ENCODE data around the gene TTLL7.

DNA sequence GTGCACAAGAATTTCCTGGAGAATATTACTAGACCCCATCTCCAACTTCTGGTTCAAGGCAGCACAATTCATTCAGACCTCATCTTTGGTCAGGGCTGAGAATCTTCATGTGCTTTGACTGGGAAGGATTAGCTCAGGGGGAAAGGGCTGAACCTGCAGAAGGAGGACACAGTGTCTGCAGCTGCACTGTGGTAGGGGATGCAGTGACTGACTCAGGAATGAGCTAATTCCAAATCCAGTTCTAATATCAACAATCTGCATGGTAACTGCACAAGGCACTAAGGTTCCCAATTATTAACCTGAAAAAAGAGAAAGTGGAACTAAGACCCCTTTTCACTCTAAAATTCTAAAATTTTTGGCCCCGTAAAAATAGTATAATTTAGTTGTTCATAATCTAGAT is 31.6 kb downstream of the TTLL7 start:
- TF ChIP-seq, protein P1, sequence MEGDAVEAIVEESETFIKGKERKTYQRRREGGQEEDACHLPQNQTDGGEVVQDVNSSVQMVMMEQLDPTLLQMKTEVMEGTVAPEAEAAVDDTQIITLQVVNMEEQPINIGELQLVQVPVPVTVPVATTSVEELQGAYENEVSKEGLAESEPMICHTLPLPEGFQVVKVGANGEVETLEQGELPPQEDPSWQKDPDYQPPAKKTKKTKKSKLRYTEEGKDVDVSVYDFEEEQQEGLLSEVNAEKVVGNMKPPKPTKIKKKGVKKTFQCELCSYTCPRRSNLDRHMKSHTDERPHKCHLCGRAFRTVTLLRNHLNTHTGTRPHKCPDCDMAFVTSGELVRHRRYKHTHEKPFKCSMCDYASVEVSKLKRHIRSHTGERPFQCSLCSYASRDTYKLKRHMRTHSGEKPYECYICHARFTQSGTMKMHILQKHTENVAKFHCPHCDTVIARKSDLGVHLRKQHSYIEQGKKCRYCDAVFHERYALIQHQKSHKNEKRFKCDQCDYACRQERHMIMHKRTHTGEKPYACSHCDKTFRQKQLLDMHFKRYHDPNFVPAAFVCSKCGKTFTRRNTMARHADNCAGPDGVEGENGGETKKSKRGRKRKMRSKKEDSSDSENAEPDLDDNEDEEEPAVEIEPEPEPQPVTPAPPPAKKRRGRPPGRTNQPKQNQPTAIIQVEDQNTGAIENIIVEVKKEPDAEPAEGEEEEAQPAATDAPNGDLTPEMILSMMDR (IDR thresholded peaks at IDR 0.05): no peak
- TF ChIP-seq EZH2 (IDR thresholded peaks at IDR 0.05; ENCODE audit: borderline replicate concordance, insufficient read depth, low read depth, low read length, poor library complexity, severe bottlenecking): no peak

Data from B cell (primary cell).